Measurements from ENCODE around the gene PSEN2. TPM values are rescaled to one million over a fixed set of nuclear protein-coding genes. Genes with fewer than 3 reads are reported as not detected.

Gene PSEN2
- total RNA-seq, 1 experiment from 2014 or later = 17.4 TPM

- Histone ChIP-seq H2BK20ac (ENCODE audit: low read depth, low read length, poor library complexity, severe bottlenecking) (no peak overlapping the region), H3K4ac (ENCODE audit: low read depth, low read length) (no peak overlapping the region), H3K79me1 (ENCODE audit: insufficient read depth, low read depth, low read length, poor library complexity, severe bottlenecking) (no peaks in the 10 kb centered on the region), H3K9me3 (ENCODE audit: control insufficient read depth, low read depth, low read length) (no peaks in the 10 kb centered on the region), H2BK120ac (ENCODE audit: low read depth, low read length, poor library complexity, severe bottlenecking) (no peak overlapping the region), H3K4me1 (ENCODE audit: insufficient read depth, low read length) (peaks cover 6% of the 10 kb centered on the region; the same call in 1 of the 2 replicates), H2AK5ac (ENCODE audit: insufficient read length, low read length) (no peak overlapping the region), H3K27me3 (ENCODE audit: insufficient read depth, low read length) (peaks cover 3% of the 10 kb centered on the region; the same call in 1 of the 2 replicates), H3K4me2 (ENCODE audit: insufficient read depth, insufficient read length, low read length) (no peak overlapping the region), H3K23ac (ENCODE audit: insufficient read length, low read depth, low read length) (no peak overlapping the region), H3K27ac (ENCODE audit: insufficient read length, low read depth, low read length) (no peak overlapping the region), H3K56ac (ENCODE audit: insufficient read length, low read depth, low read length) (no peak overlapping the region), H3K18ac (ENCODE audit: insufficient read length, low read depth, low read length) (no peak overlapping the region), H3K79me2 (ENCODE audit: insufficient read depth, low read length) (no peaks in the 10 kb centered on the region), H4K91ac (ENCODE audit: insufficient read length, low read depth, low read length) (no peak overlapping the region), H2BK12ac (ENCODE audit: insufficient read length, low read depth, low read length) (no peak overlapping the region), H3T11ph (ENCODE audit: low read length) (no peak overlapping the region), H4K5ac (ENCODE audit: insufficient read length, low read depth, low read length) (no peak overlapping the region), H4K20me1 (ENCODE audit: control insufficient read depth, insufficient read depth, insufficient read length) (no peaks in the 10 kb centered on the region), H2AFZ (ENCODE audit: low read length) (no peak overlapping the region), H2BK15ac (ENCODE audit: low read depth, low read length) (no peak overlapping the region), H4K8ac (replicated peaks; ENCODE audit: insufficient read length, low read depth, low read length) (no peak overlapping the region), H3K23me2 (ENCODE audit: insufficient read length, low read depth, low read length, poor library complexity, severe bottlenecking) (peaks cover 8% of the 10 kb centered on the region), H2BK5ac (ENCODE audit: insufficient read length, low read length) (no peak overlapping the region), H3K9ac (ENCODE audit: extremely low read depth, insufficient read length, low read length) (no peak overlapping the region), H3K14ac (ENCODE audit: insufficient read depth, low read length) (no peak overlapping the region)
- no peak overlapping the region; a peak in 1 of 7 replicates for H3K27ac Mint-ChIP-seq
- H3K27me3 Mint-ChIP-seq (ENCODE audit: low read depth) = peaks cover 18% of the 10 kb centered on the region
- H3K9me3 Mint-ChIP-seq = no peaks in the 10 kb centered on the region
- DNase-seq = peak; percentile 23
- peaks cover 27 to 30% of the 10 kb centered on the region in 2 experiments for H3K4me1 Mint-ChIP-seq
- no CpG with 5 or more reads among the region's 7 CpGs for WGBS (ENCODE audit: extremely low coverage, insufficient read length, low lambda C conversion rate)
- peaks cover 0 to 15% (median 11%) of the 10 kb centered on the region in 3 experiments; a peak in 4 of 7 replicates for H3K36me3 Mint-ChIP-seq (ENCODE audit: insufficient read depth in 1 of 3, low read depth in 3 of 3)
- no peak for TF ChIP-seq CTCF (conservative IDR thresholded peaks at IDR 0.05)
- H3K4me3 Mint-ChIP-seq = no peak overlapping the region
Measured at GRCh38 chr1:226873771-226874578, 3.6 kb downstream of the PSEN2 start.
